GOT3 (cell line): Measurements from ENCODE around the gene MAST1.
"Not testable (repeated sequence)": the region's sequence is repeated elsewhere in the genome, so short reads cannot be mapped to it uniquely, and the experiment has no call there.

Source experiments
- DNase-seq: peaks from one replicate; lab custom pipeline; 2025; ENCODE audit warnings: mixed read lengths; lab: John Stamatoyannopoulos, UW

MAST1 gene

DNA sequence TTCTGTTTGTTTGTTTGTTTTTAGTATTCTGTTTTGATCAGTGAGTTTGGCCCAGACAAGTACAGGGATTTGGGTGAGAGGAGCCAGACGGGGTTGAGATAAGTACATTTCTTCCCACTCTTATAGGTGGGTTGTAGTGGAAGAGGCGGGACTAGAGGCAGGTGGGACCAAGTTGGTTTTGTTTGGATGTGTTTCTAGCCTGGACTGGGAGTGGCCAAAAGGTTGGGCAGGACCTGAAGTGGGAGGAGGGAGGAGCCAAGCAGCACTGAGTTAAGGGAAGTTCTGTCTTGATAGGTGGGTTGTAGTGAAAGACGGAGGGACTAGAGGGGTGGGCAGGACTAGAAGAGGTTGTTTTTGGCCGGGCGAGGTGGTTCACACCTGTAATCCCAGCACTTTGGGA, 33.9 kb downstream of the MAST1 start:
- no peak for DNase-seq

DNA sequence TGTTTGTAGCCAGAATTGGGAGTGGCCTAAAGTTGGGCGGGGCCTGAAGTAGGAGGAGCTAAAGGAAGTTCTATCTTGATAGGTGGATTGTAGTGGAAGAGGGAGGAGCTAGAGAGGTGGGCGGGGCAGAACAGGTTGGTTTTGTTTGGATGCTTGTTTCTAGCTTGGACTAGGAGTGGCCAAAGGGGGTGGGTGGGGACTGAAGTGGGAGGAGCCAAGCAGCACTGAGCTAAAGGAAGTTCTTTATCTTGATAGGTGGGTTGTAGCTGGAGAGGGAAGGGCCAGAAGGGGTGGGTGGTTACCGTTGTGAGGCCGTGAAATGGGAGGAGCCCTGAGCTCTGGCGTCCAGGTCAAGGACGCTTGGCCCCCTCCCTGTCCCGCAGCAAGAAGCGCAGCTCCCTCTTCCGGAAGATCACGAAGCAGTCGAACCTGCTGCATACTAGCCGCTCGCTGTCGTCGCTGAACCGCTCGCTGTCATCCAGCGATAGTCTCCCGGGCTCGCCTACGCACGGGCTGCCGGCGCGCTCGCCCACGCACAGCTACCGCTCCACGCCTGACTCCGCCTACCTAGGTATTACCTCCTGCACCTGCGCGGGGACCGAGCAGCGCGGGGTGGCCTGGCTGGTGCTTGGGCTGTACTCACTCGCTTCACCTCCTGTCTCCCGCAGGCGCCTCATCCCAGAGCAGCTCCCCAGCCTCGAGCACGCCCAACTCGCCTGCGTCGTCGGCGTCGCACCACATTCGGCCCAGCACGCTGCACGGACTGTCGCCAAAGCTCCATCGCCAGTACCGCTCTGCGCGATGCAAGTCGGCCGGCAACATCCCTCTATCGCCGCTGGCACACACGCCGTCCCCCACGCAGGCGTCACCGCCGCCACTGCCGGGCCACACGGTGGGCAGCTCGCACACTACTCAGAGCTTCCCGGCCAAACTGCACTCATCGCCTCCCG, 34.9 kb downstream of the MAST1 start:
- DNase-seq: peak; percentile 26

DNA sequence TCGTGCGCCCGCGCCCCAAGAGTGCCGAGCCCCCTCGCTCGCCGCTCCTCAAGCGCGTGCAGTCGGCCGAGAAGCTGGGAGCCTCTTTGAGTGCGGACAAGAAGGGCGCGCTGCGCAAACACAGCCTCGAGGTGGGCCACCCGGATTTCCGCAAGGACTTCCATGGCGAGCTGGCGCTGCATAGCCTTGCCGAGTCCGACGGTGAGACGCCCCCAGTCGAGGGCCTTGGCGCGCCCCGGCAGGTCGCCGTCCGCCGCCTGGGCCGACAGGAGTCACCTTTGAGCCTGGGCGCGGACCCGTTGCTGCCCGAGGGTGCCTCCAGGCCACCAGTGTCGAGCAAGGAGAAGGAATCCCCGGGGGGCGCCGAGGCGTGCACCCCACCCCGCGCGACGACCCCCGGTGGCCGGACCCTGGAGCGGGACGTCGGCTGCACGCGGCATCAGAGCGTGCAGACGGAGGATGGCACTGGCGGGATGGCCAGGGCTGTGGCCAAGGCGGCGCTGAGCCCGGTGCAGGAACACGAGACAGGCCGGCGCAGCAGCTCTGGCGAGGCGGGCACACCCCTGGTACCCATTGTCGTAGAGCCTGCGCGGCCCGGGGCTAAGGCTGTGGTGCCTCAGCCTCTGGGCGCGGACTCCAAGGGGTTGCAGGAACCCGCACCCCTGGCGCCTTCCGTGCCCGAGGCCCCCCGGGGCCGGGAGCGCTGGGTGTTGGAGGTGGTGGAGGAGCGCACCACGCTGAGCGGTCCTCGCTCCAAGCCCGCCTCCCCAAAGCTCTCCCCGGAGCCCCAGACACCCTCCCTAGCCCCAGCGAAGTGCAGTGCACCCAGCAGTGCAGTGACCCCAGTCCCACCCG, 35.8 kb downstream of the MAST1 start:
- DNase-seq: no peak

DNA sequence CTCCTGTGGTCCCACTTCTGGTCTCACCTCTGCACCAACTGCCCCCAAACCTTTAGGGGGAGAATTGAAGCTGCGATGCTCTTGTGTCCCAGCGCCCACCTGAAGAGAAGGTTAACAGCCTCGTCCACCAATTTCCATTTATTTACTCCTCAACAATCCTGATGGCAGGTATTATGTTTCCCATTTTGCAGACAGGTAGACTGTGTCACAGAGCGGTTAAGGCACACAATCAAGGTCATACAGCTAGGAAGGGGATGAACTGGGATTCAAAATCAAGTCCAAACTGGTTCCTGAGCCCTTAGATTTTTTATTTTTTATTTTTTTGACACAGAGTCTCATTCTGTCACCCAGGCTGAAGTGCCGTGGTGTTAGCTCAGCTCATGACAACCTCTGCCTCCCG, 36.8 kb downstream of the MAST1 start:
- no peak for DNase-seq

DNA sequence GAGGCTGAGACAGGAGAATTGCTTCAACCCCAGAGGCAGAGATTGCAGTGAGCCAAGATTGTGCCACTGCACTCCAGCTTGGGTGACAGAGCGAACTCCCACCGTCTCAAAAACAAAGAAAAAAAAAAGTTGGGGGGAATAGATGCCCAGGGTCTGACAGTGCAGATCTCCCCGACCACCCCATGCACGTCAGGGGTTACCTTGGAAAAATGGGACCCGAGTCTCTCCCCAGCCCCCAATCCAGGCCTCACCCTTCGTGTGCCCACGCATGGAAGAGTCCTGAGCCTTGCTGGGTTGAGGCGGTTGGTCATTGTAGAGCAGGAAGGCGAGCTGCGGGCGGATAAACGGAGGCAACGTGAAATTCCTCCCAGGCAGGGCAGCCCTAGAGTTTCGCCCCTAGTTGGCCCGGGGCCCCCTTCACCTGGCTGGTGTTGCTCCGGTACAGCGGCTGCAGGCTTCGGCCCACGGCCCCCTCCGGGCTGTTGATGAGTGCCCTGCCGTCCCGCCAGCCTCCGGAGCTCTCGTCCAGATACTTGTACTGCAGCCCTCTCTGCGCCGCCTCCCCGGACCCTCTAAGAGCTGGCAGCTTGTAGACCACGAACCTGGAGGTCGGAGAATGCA, 42.3 kb downstream of the MAST1 start:
- no peak for DNase-seq

DNA sequence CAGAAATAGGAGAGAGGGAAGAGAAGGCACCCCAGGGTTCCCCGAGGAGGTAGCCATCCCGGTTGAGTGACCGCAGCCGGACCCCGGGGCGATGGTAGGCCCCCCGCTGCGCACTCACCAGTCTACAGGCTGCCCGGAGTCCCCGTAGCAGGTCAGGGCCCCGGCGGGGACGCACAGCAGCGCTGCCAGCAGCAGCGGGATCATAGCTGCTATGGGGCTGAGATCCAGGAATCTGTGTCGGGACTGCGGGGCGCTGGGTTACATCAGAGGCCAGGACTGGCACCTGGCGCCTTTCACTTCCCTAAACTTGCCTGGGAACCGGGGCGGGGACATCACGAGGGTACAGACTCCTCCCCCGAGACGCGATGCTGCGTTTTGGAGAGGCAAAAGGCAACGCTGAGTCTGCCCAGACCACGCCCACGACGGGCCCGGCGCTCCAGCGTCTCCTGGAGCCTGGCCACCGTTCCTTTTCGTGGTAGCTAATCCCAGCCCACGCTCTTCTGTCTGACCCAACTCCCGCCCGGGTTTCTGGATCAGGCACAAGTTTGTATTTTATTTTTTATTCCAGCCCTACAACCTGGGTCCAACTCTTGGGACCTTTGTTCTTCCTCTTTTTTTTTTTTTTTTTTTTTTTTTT, 43.0 kb downstream of the MAST1 start, which contains the start of gene DNASE2:
Gene DNASE2 (minus strand): TSS at position 278 of the 637 bp plus-strand sequence. CDS start 74 bp downstream, at position 204.
- DNase-seq: peak; percentile 71

DNA sequence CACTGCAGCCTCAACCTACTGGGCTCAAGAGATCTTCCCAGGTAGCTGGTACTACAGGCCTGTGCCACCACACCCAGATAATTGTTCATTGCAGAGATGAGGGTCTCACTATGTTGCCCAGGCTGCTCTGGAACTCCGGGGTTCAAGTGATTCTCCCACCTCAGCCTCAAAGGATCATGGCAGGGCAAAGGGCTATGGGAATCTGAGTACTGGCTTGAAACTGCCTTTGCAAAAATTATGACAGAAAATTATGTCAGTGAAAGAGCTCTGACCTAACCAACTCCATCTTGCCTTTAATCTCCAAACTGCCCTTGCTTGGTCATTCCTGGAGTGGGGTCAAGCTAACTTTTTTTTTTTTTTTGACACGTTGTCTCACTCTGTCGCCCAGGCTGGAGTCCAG, 44.3 kb downstream of the MAST1 start:
- no peak for DNase-seq

DNA sequence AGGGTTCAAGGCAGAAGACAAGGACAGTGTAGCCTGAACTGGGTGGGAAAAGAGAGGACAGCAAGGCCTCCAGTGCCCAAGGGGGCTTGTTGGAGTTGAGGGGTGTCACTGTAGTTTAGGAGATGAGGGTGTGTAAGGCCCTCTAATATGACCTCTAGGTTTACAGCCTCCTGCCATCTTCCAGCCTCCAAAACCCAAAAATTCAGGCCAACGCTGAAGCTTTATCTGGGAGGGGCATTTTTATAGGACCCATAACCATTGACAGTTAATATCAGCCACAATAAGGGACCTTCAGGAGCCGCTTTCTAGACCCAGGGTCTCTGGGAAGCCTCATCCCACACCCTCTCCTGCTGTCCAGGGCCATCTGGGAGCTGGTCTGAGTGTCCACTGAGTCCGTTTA, 45.9 kb downstream of the MAST1 start:
- no peak for DNase-seq

DNA sequence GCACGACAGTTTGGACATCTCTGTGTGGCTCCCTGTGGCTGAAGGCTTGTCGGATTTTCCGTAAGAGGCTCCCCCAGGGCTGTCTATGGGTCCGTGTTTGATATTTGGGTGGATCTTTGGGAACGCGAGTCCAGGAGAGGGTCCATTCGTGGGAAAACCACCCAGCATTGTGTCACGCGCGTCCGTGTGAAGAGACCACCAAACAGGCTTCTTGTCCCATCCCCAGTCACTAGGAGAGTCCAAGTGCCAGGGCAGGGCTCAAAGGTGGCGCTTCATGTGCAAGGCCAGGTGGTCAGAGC, 46.3 kb downstream of the MAST1 start:
- no peak for DNase-seq

DNA sequence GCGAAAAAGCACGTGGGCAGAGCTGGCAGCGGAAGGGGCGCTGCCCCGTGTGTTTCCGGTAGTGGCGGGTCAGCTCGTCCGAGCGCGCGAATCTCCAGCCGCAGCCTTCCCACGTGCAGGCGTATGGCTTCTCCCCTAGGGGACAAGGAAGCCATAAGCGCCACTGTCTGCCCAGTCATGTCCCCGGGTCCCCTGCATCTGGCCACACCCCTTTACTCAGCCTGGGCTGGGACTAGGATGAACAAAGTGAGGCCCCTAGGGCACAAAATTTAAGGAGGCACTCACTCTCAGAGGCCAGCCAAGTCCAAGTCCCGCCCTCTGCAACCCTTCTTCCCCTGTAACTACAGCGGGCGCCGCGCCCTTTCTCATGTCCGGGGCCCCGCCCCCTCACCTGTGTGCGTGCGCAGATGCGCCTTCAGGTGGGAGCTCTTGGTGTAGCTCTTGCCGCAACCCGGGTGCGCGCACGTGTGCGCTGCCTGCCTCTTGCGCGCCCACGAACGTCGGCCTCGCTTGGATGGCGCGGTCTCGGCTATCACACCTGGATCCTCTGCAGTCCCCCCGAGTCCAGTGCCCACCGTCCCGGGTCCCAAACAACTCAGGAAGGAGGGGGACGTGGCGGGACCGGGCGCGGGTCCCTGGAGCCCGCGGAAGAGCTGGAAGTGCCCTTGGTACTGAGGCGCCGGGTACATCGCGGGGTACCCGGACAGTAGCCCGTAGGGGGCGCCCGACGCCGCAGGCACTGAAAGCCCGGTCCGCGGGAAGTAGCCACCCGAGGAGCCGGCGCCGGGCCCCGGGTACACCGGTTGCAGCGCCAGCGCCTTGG, 46.8 kb downstream of the MAST1 start:
- DNase-seq: no peak

DNA sequence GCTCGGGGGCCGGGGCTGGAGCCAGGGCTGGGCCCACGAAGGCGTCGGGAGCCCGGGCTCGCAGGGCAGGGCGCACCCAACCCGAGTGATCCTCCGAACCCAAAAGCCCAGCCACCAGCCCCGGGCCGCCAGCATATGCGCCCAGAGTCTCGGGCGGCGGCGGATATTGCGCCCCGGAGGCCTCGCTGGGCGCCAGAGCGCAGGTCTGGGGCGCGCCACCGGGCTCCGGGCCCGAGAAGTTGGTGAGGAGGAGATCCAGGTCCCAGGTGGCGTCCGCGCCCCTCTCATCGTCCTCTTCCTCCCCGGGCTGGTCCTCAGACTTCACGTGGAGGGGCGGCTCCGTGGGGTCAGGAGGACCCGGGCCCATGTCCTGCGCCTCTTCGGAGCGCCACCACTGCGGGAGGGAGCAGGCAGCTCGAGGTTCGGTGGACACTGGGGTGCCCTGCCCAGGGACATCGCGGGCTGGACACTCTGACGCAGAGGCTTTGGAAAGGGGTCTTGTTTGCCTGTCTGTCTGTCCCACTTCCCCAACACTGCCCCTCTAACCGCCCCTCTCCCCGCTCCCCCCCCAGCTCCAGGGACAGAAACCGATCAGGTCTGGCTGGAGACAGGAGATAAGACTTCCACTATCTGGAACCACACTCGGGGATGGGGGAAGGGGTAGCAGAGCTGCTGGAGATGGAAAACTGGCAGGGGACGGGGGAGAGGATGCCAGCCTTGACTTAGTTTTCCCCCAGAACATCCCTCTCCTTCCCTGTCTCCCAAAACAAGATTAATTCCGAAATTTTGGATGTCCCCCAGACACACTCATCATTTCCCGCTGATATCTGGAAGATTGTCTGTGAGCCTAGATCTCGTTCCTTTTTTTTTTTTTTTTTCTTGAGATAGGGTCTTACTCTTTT, 47.7 kb downstream of the MAST1 start:
- no peak for DNase-seq

DNA sequence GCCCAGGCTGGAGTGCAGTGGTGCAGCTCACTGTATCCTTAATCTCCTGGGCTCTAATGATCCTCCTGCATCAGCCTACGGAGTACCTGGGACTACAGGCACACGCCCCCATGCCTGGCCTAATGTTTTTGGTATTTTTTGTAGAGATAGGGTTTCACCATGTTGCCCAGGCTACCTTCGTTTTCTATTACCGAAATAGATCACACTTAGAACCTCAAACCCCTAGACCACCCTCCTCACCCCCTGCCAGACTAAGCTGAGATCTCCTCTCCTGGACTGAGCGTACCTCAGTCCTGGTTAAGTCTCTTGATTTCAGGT, 48.3 kb downstream of the MAST1 start:
- DNase-seq: no peak

DNA sequence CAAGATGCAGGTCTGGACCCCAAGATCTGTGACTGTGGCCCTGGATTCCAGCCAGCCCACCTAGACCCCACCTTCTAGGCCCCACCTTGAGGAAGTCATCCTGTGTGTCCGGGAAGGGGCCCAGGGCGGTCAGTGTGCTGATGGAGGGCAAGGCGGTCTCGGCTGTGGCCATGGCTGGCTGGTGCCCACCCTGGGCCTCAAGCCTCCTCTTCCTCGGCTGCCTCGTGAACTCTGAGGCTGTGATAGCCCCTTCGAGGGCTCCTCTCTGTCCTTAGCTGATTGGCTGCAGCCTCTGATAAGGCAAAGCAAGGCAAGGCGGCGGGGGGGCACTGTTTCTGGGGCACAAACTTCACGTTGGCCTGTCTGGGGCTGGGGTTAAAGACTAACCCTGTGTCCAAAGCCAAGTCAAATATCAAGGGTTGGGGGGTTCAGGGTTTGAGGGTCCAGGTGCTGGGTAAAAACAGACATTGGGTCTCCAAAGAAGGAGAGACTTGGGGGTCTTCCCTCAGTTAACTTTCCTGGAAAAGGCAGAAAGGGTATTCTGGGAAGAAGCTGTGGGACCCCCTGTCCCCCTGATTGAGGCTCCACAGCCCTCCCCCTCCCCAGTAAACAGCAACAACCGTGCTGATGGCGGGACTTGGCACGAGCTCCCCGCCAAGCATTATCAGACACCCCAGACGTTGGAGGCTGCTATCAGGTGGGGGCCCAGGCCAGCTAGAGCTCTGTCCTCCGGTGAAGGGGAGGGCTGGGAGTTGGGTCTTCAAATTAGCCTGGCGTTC, 48.8 kb downstream of the MAST1 start, which contains the start of gene KLF1:
Gene KLF1 (minus strand): TSS at position 233 of the 779 bp plus-strand sequence. CDS start 61 bp downstream, at position 172.
- no peak for DNase-seq

DNA sequence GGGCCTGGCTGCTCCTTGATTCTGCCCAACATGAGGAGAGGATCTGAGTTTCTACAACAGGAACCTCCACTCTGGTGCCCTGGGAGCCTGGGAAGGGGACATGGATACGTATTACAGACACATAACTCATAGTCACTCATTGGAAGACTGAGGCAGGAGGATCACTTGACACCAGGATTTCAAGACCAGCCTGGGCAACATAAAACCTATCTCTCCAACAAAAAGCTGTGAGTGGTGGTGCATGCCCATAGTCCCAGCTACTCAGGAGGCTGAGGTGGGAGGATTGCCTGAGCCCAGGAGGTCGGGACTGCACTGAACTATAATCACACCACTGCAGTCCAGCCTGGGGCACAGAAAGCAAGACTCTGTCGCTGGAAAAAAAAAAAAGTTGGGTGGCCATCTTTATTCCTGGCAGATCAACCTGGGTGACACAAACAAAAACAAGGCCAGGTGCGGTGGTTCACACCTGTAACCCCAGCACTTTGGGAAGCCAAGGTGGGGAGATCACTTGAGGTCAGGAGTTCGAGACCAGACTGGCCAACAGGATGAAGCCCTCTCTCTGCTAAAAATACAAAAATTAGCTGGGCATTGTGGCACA, 49.8 kb downstream of the MAST1 start:
- DNase-seq: no peak

DNA sequence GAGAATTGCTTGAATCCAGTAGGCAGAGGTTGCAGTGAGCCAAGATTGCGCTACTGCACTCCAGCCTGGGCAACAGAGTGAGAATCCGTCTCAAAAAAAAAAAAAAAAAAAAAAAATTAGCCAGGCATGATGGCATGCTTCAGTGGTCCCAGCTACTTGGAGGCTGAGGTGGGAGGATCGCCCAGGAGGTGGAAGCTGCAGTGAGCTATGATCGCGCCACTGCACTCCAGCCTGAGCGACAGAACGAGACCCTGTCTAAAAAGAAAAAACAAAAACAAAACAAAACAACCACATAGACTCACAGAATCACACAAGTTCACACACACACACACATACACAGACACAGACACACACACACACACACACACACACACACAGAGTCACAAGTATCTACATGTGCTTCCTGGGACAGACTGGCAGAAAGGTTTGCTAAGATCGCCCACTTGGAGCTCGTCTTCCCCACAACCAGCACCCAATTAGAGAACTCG, 52.0 kb downstream of the MAST1 start:
- not testable (repeated sequence) for DNase-seq

DNA sequence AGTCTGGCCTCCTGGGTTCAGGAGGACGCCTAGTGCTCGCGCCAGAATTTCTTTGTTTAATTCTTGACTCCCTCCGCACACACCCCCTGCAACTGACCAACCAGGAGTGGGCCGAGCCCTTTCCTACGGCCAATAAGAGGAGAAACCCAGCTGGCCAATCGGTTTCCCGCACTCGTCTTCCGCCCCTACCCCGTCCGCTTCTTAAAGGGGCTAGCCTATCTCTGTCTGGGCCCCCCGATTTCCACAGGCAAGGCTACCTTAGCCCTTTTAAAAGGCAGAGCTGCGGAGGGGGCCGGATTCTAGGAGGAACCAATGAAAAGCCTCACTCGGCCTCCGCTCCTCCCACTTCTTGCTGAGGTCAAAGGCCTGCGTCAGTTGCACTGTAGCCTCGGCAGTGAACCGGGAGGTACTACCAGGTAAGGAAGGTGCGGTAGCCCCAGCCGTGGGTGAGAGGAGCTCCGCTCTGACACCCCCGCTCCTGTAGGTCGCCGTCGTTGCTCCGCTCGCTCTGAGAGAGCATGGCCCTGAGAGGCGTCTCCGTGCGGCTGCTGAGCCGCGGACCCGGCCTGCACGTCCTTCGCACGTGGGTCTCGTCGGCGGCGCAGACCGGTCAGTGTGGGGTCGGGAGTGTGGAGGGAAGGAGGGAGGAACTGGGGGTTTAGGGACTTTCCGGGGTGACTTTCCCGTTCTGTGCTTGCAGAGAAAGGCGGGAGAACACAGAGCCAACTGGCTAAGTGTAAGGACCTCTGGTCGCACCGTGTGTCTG, 52.7 kb downstream of the MAST1 start, which contains the start of gene GCDH:
Gene GCDH (plus strand): TSS at position 374 of the 766 bp plus-strand sequence. CDS start 145 bp downstream, at position 519.
- peak; percentile 87 for DNase-seq

DNA sequence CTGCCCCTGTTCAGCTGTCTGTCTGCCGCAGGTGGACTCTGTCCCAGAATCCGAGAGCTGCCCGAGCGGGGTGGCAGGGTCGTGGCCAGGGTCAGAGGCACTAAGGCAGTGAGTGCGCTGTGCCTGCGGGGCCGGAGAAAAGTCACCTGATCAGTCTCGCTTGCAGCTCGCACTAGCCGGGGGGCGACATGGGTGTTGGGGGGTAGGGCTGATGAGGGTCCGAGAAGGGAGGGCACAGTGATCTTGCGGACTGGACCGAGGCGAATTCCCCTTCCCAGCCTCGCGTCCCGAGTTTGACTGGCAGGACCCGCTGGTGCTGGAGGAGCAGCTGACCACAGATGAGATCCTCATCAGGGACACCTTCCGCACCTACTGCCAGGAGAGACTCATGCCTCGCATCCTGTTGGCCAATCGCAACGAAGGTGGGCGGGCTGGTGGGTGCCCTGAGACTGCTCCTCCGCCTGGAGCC, 53.3 kb downstream of the MAST1 start:
- no peak for DNase-seq

DNA sequence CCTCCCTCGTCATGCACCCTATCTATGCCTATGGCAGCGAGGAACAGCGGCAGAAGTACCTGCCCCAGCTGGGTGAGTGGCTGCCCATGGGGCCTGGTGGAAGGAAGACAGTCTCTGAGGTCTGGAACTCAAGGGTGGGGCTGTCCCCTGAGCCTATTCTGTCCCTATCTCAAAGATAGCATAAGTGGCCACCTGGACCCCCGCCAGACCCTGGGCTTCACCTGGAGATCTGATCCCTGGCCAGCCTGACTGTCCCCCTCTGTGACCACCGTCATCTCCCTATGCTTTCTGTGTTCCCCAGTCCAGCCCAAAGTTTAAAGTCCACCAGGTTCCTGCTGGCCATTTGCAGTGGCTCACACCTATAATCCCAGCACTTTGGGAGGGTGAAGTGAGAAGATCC, 55.3 kb downstream of the MAST1 start:
- no peak for DNase-seq
